ENCODE data around the gene TBC1D9B.

- TF ChIP-seq TARDBP (IDR thresholded peaks at IDR 0.05) (no peak), SUZ12 (IDR thresholded peaks at IDR 0.05) (no peak), ZNF384 (IDR thresholded peaks at IDR 0.05) (no peak)
These were observed 92.0 kb downstream of the TBC1D9B start for GRCh38 chr5:179815491-179816249.

Measured in HEK293T (cell line).